ENCODE data around the gene VSIG10.
A peak's percentile ranks its signal among the peaks of the same experiment; 100 is the strongest.

VSIG10 gene

GRCh38 chr12:118124333-118124874 is 20.6 kb upstream of the VSIG10 start:
- POLR2A ChIA-PET, result interaction anchor here (0.6 to 1.1 kb wide), 2 partner anchors 12 to 64 kb away, joined by 3 to 4 read pairs; partner anchors contain the start of genes PEBP1 and WSB2
- no peak overlapping the region for H3K4me3 ChIP-seq (ENCODE audit: low read depth, low read length)
- H3K36me3 ChIP-seq (ENCODE audit: control insufficient read depth in 2 of 2, insufficient read depth in 1 of 2, low read length in 2 of 2), result peaks cover 0 to 4% of the 10 kb centered on the region in 2 experiments; a peak in 2 of 3 replicates
- no peaks in the 10 kb centered on the region for H3K9me3 ChIP-seq (ENCODE audit: control insufficient read depth, insufficient read depth, low read depth, low read length)
- CTCF ChIA-PET, result interaction anchor here (0.9 to 1.6 kb wide), 2 partner anchors 22 to 252 kb away, joined by 3 to 5 read pairs; partner anchors contain the start of gene SUDS3
- peaks cover 3% of the 10 kb centered on the region; the same call in 1 of the 2 replicates for H3K4me1 ChIP-seq (ENCODE audit: control insufficient read depth, insufficient read depth, low read length)
- TF ChIP-seq ZBTB21 (tag by site-specific recombination; IDR thresholded peaks at IDR 0.05) (no peak), ZNF645 (tag by site-specific recombination; IDR thresholded peaks at IDR 0.05) (no peak), GFI1B (tag by site-specific recombination; IDR thresholded peaks at IDR 0.05) (no peak), ATF2 (tag by site-specific recombination; IDR thresholded peaks at IDR 0.05; ENCODE audit: low read depth) (no peak), HOXA7 (CRISPR knock-in tag; IDR thresholded peaks at IDR 0.05; ENCODE audit: borderline replicate concordance) (no peak), YY2 (tag by site-specific recombination; IDR thresholded peaks at IDR 0.05) (no peak)
- no peak overlapping the region for H3K27ac ChIP-seq (ENCODE audit: extremely low read depth, low read depth, low read length)

GRCh38 chr12:118122264-118122663 is 18.5 kb upstream of the VSIG10 start:
- no peak overlapping the region for H3K4me3 ChIP-seq (ENCODE audit: low read depth, low read length)
- no peak overlapping the region for H3K27ac ChIP-seq (ENCODE audit: extremely low read depth, low read depth, low read length)

DNA sequence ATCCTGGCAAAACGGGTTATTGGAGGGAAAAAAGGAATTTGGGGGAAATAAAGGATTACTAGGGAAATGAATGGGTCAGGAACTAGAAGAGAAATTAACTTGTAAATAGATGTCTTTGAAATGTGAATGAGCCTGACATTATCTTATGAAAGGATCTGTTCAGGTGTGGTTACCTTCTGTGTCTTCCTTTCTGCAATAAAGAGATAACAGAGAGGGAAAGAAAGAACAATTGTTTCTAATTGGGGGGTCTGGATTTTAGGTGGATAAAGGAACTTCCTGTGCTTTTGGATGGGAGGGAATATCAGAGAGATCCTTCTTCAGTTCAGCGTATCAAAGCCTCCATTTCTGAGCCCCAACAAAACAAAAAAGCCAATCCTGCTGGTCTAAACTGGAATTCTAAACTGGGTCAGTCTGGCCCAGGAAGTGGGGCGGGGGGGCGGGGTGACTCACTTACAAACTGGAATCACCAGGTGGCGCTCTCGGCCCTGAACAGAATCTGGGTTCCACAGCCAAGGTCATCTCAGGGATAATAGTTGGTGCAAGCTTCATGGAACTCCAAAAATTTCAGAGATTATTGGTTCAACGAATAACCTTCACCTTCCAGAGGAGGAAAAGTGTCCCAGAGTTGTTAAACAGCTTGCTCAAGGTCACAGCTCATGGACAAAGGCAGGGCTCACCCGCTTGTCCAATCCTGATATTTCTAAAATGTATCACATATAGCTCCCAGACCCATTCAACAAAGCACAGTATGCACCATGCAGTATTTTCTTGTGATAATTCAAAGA is 17.0 kb upstream of the VSIG10 start:
- 0 out of 2 replicates have a peak, but pooled peaks have one; percentile 18 for TF ChIP-seq ZBTB17 (tag by site-specific recombination; IDR thresholded peaks at IDR 0.05)
- no peak for TF ChIP-seq ZNF140 (tag by site-specific recombination; IDR thresholded peaks at IDR 0.05)
- 0 out of 2 replicates have a peak, but pooled peaks have one; percentile 11 for TF ChIP-seq ZNF366 (tag by site-specific recombination; conservative IDR thresholded peaks at IDR 0.05)
- peak; percentile 31; the same call in 1 of the 2 replicates for TF ChIP-seq ZNF654 (tag by site-specific recombination; IDR thresholded peaks at IDR 0.05; ENCODE audit: low read depth)
- no peak for TF ChIP-seq YY2 (tag by site-specific recombination; IDR thresholded peaks at IDR 0.05)
- no peak for TF ChIP-seq ZSCAN5A (tag by site-specific recombination; IDR thresholded peaks at IDR 0.05)
- POLR2A ChIA-PET, result interaction anchor here (1.0 to 2.1 kb wide), 3 partner anchors 15 to 255 kb away, joined by 3 to 11 read pairs (median 11); partner anchors contain the start of genes PEBP1, SUDS3 and TAOK3

More at GRCh38 chr12:118122264-118122663, 18.5 kb upstream of the VSIG10 start:
- Histone ChIP-seq H3K36me3 (ENCODE audit: control insufficient read depth in 2 of 2, insufficient read depth in 1 of 2, low read length in 2 of 2) (peaks cover 0 to 4% of the 10 kb centered on the region in 2 experiments; a peak in 2 of 3 replicates), H3K9me3 (ENCODE audit: control insufficient read depth, insufficient read depth, low read depth, low read length) (no peaks in the 10 kb centered on the region), H3K4me1 (ENCODE audit: control insufficient read depth, insufficient read depth, low read length) (peaks cover 3% of the 10 kb centered on the region; the same call in 1 of the 2 replicates)
- TF ChIP-seq ATF2 (tag by site-specific recombination; IDR thresholded peaks at IDR 0.05; ENCODE audit: low read depth) (no peak), ZIC2 (tag by site-specific recombination; IDR thresholded peaks at IDR 0.05) (no peak)
- CTCF ChIA-PET, result interaction anchor here (4.7 kb wide), 1 partner anchor 254 kb away, joined by 67 read pairs; the partner anchor contains the start of genes SUDS3 and TAOK3
- POLR2A ChIA-PET, result interaction anchor here (0.8 kb wide), 1 partner anchor 14 kb away, joined by 3 read pairs; the partner anchor contains the start of gene PEBP1

More for the DNA sequence above, 17.0 kb upstream of the VSIG10 start:
- Histone ChIP-seq H3K36me3 (ENCODE audit: control insufficient read depth in 2 of 2, insufficient read depth in 1 of 2, low read length in 2 of 2) (peaks cover 0 to 5% of the 10 kb centered on the region in 2 experiments; a peak in 2 of 3 replicates), H3K27ac (ENCODE audit: extremely low read depth, low read depth, low read length) (no peak overlapping the region), H3K4me3 (ENCODE audit: low read depth, low read length) (no peak overlapping the region), H3K9me3 (ENCODE audit: control insufficient read depth, insufficient read depth, low read depth, low read length) (no peaks in the 10 kb centered on the region), H3K4me1 (ENCODE audit: control insufficient read depth, insufficient read depth, low read length) (peaks cover 3% of the 10 kb centered on the region; the same call in 1 of the 2 replicates)
- CTCF ChIA-PET, result interaction anchor here (0.6 to 4.7 kb wide), 27 partner anchors 9 to 533 kb away, joined by 3 to 67 read pairs (median 4); partner anchors contain the start of genes PEBP1, SUDS3 and TAOK3
